H9 (cell line): Measurements from ENCODE around the gene PTPRN2. TPM values are rescaled to one million over a fixed set of nuclear protein-coding genes. Genes with fewer than 3 reads are reported as not detected.

ENCODE experiments used
- DNase-seq: peaks from one replicate; pipeline ENCODE4 v3.0.0-alpha.2; 2017
- H2AFZ ChIP-seq: one replicate; pipeline ENCODE4 v1.6.1; 2013; ENCODE audit warnings: mild to moderate bottlenecking, low read length, control low read depth, moderate library complexity
- H2AK5ac ChIP-seq: 2 replicates; pipeline ENCODE4 v1.6.1; 2013; ENCODE audit warnings: low read length, control low read depth, mixed read lengths; ENCODE audit not compliant: insufficient read length
- H2BK120ac ChIP-seq: one replicate; pipeline ENCODE4 v1.6.1; 2013; ENCODE audit warnings: low read depth, mild to moderate bottlenecking, low read length, control low read depth, inconsistent platforms; ENCODE audit not compliant: poor library complexity, severe bottlenecking
- H2BK12ac ChIP-seq: 2 replicates; pipeline ENCODE4 v1.6.1; 2013; ENCODE audit warnings: low read length, control low read depth, mixed read lengths, low read depth; ENCODE audit not compliant: insufficient read length
- H2BK15ac ChIP-seq: 2 replicates; pipeline ENCODE4 v1.6.1; 2013; ENCODE audit warnings: low read depth, low read length, control low read depth
- H2BK20ac ChIP-seq: one replicate; pipeline ENCODE4 v1.6.1; 2013; ENCODE audit warnings: low read depth, mild to moderate bottlenecking, low read length, control low read depth, inconsistent platforms; ENCODE audit not compliant: poor library complexity, severe bottlenecking
- H2BK5ac ChIP-seq: 2 replicates; pipeline ENCODE4 v1.6.1; 2013; ENCODE audit warnings: low read length, control low read depth, mixed read lengths; ENCODE audit not compliant: insufficient read length
- H3K14ac ChIP-seq: 2 replicates; pipeline ENCODE4 v1.6.1; 2013; ENCODE audit warnings: low read length, control low read depth; ENCODE audit not compliant: insufficient read depth
- H3K18ac ChIP-seq: 2 replicates; pipeline ENCODE4 v1.6.1; 2013; ENCODE audit warnings: low read depth, mild to moderate bottlenecking, mixed read lengths, low read length, control low read depth; ENCODE audit not compliant: insufficient read length
- H3K23ac ChIP-seq: 2 replicates; pipeline ENCODE4 v1.6.1; 2013; ENCODE audit warnings: low read length, control low read depth, mixed read lengths, low read depth; ENCODE audit not compliant: insufficient read length
- H3K23me2 ChIP-seq: 2 replicates; pipeline ENCODE4 v1.6.1; 2013; ENCODE audit warnings: low read depth, mild to moderate bottlenecking, mixed read lengths, low read length, control low read depth; ENCODE audit not compliant: insufficient read length, poor library complexity, severe bottlenecking
- H3K27ac ChIP-seq: 2 replicates; pipeline ENCODE4 v1.5.1; 2013; ENCODE audit warnings: low read length, control low read depth, mixed read lengths, low read depth; ENCODE audit not compliant: insufficient read length
- H3K27me3 ChIP-seq: 2 replicates; pipeline ENCODE4 v1.6.1; 2013; ENCODE audit warnings: low read length, control low read depth, inconsistent platforms; ENCODE audit not compliant: insufficient read depth
- H3K4ac ChIP-seq: 2 replicates; pipeline ENCODE4 v1.6.1; 2013; ENCODE audit warnings: low read depth, mild to moderate bottlenecking, control low read depth, inconsistent platforms, low read length, moderate library complexity
- H3K4me1 ChIP-seq: 2 replicates; pipeline ENCODE4 v1.6.1; 2013; ENCODE audit warnings: low read length, control low read depth, inconsistent platforms; ENCODE audit not compliant: insufficient read depth
- H3K4me2 ChIP-seq: 2 replicates; pipeline ENCODE4 v1.6.1; 2013; ENCODE audit warnings: low read length, control low read depth, mixed read lengths; ENCODE audit not compliant: insufficient read length, insufficient read depth
- H3K56ac ChIP-seq: 2 replicates; pipeline ENCODE4 v1.6.1; 2013; ENCODE audit warnings: low read depth, mild to moderate bottlenecking, mixed read lengths, low read length, control low read depth; ENCODE audit not compliant: insufficient read length
- H3K79me1 ChIP-seq: 2 replicates; pipeline ENCODE4 v1.6.1; 2013; ENCODE audit warnings: low read depth, mild to moderate bottlenecking, moderate library complexity, low read length, control low read depth, inconsistent platforms; ENCODE audit not compliant: insufficient read depth, poor library complexity, severe bottlenecking
- H3K79me2 ChIP-seq: 2 replicates; pipeline ENCODE4 v1.6.1; 2013; ENCODE audit warnings: low read length, control low read depth, inconsistent platforms; ENCODE audit not compliant: insufficient read depth
- H3K9ac ChIP-seq: 2 replicates; pipeline ENCODE4 v1.6.1; 2013; ENCODE audit warnings: low read length, control low read depth, mixed read lengths; ENCODE audit not compliant: insufficient read length; ENCODE audit errors: extremely low read depth
- H3K9me3 ChIP-seq: one replicate; pipeline ENCODE4 v1.6.1; 2013; ENCODE audit warnings: low read depth, low read length, inconsistent platforms; ENCODE audit not compliant: control insufficient read depth
- H3T11ph ChIP-seq: one replicate; pipeline ENCODE4 v1.6.1; 2013; ENCODE audit warnings: mild to moderate bottlenecking, low read length, control low read depth, inconsistent platforms
- H4K20me1 ChIP-seq: one replicate; pipeline ENCODE4 v1.6.1; 2013; ENCODE audit not compliant: control insufficient read depth, insufficient read length, insufficient read depth
- H4K5ac ChIP-seq: 2 replicates; pipeline ENCODE4 v1.6.1; 2013; ENCODE audit warnings: low read depth, mild to moderate bottlenecking, mixed read lengths, low read length, control low read depth; ENCODE audit not compliant: insufficient read length
- H4K8ac ChIP-seq: replicated peaks from 2 replicates; pipeline ENCODE4 v1.6.1; 2013; ENCODE audit warnings: low read length, control low read depth, mixed read lengths, low read depth; ENCODE audit not compliant: insufficient read length
- H4K91ac ChIP-seq: 2 replicates; pipeline ENCODE4 v1.6.1; 2013; ENCODE audit warnings: low read depth, mild to moderate bottlenecking, moderate library complexity, mixed read lengths, low read length, control low read depth; ENCODE audit not compliant: insufficient read length
- H3K27ac Mint-ChIP-seq, 3 experiments: 2 replicates in 2 of 3; 3 replicates in 1 of 3; pipeline ENCODE4 v1.8.0; 2020 to 2021; ENCODE audit warnings: mixed read lengths in 3 of 3, mild to moderate bottlenecking in 1 of 3, moderate library complexity in 1 of 3
- H3K27me3 Mint-ChIP-seq: 2 replicates; pipeline ENCODE4 v1.8.0; 2021; ENCODE audit warnings: low read depth, mild to moderate bottlenecking, moderate library complexity, mixed read lengths
- H3K36me3 Mint-ChIP-seq, 3 experiments: 2 replicates in 2 of 3; 3 replicates in 1 of 3; pipeline ENCODE4 v1.8.0; 2020 to 2021; ENCODE audit warnings: low read depth in 3 of 3, mixed read lengths in 3 of 3; ENCODE audit not compliant: insufficient read depth in 1 of 3
- H3K4me1 Mint-ChIP-seq, 2 experiments: 2 replicates each; pipeline ENCODE4 v1.8.0; 2020; ENCODE audit warnings: mixed read lengths in 2 of 2
- H3K4me3 Mint-ChIP-seq, 2 experiments: 2 replicates in 1 of 2; 3 replicates in 1 of 2; pipeline ENCODE4 v1.8.0; 2020 to 2021; ENCODE audit warnings: mild to moderate bottlenecking in 2 of 2, mixed read lengths in 2 of 2, moderate library complexity in 1 of 2
- H3K9me3 Mint-ChIP-seq, 2 experiments: 2 replicates in 1 of 2; 3 replicates in 1 of 2; pipeline ENCODE4 v1.8.0; 2020; ENCODE audit warnings: mild to moderate bottlenecking in 2 of 2, mixed read lengths in 2 of 2, moderate library complexity in 1 of 2
- CTCF ChIP-seq: fragments of 200-600 bp; sonication (generic); conservative IDR thresholded peaks from 3 replicates; pipeline ENCODE4 v1.8.0; 2021; ENCODE audit warnings: antibody characterized with exemption, mild to moderate bottlenecking
- WGBS: extraction: QIAGEN DNeasy Blood & Tissue Kit; methylation state at CpG from one replicate; pipeline ENCODE4 v1.1.7; 2013; ENCODE audit warnings: missing lambda C conversion rate, low lambda C conversion rate, mixed read lengths; ENCODE audit not compliant: insufficient read length; ENCODE audit errors: extremely low coverage; 5-methylcytosine and 5-hydroxymethylcytosine counted together
- total RNA-seq: library from RNA; stranded (reverse); gene quantifications from 2 replicates; pipeline ENCODE4 v1.2.1, GENCODE V29; 2021

PTPRN2 gene
- total RNA-seq, 1 experiment from 2014 or later: 5.2 TPM

GRCh38 chr7:158145370-158145769, 442.3 kb downstream of the PTPRN2 start:
- peaks cover 2% of the 10 kb centered on the region; the same call in 1 of the 2 replicates for H3K27me3 ChIP-seq
- H3K23ac ChIP-seq: no peak overlapping the region
- H3K14ac ChIP-seq: no peak overlapping the region
- no peaks in the 10 kb centered on the region for H3K23me2 ChIP-seq
- no peak overlapping the region for H3K4ac ChIP-seq
- no peak overlapping the region for H2AFZ ChIP-seq
- H3K9me3 ChIP-seq: peaks cover 18% of the 10 kb centered on the region
- no peak overlapping the region for H2BK20ac ChIP-seq
- no peak overlapping the region for H4K91ac ChIP-seq
- H3K79me1 ChIP-seq: no peaks in the 10 kb centered on the region
- no peak overlapping the region for H2BK15ac ChIP-seq
- H3K36me3 Mint-ChIP-seq: peaks cover 2 to 8% (median 2%) of the 10 kb centered on the region in 3 experiments; a peak in 3 of 7 replicates
- H2BK5ac ChIP-seq: no peak overlapping the region
- no peak overlapping the region for H3K4me2 ChIP-seq
- DNase-seq: no peak
- WGBS: no CpG with 5 or more reads among the region's 13 CpGs
- H4K8ac ChIP-seq: no peak overlapping the region
- no peak overlapping the region for H2BK120ac ChIP-seq
- no peak overlapping the region for H2AK5ac ChIP-seq
- H3T11ph ChIP-seq: no peak overlapping the region
- no peak overlapping the region for H3K4me3 Mint-ChIP-seq
- peaks cover 8 to 25% of the 10 kb centered on the region in 2 experiments; a peak in 4 of 5 replicates for H3K9me3 Mint-ChIP-seq
- H3K56ac ChIP-seq: no peak overlapping the region
- no peak overlapping the region for H3K18ac ChIP-seq
- H3K27ac ChIP-seq: no peak overlapping the region
- no peak overlapping the region for H2BK12ac ChIP-seq
- no peaks in the 10 kb centered on the region for H3K4me1 ChIP-seq
- H4K20me1 ChIP-seq: no peaks in the 10 kb centered on the region
- no peak overlapping the region for H3K9ac ChIP-seq
- no peaks in the 10 kb centered on the region; the same call in 1 of the 2 replicates for H3K27me3 Mint-ChIP-seq
- no peak overlapping the region for H3K27ac Mint-ChIP-seq
- no peak for TF ChIP-seq CTCF
- H4K5ac ChIP-seq: no peak overlapping the region
- peaks cover 2 to 8% of the 10 kb centered on the region in 2 experiments; a peak in 1 of 4 replicates for H3K4me1 Mint-ChIP-seq
- no peaks in the 10 kb centered on the region for H3K79me2 ChIP-seq
